Testis (tissue), 3 donors: ENCODE measurements around the gene SNRPB. TPM values are rescaled to one million over a fixed set of nuclear protein-coding genes. Genes with fewer than 3 reads are reported as not detected.
"Not testable (repeated sequence)": the region's sequence is repeated elsewhere in the genome, so short reads cannot be mapped to it uniquely, and the experiment has no call there.

Experiments
- DNase-seq: peaks from one replicate; pipeline ENCODE4 v3.0.0-alpha.2; 2019
- H3K27ac ChIP-seq, 2 donors: fragments of 200-600 bp; sonication (generic); one replicate each; pipeline ENCODE4 v1.5.1; 2019
- H3K27me3 ChIP-seq: fragments of 200-600 bp; sonication (generic); one replicate; pipeline ENCODE4 v1.5.1; 2019
- H3K36me3 ChIP-seq: fragments of 200-600 bp; sonication (generic); one replicate; pipeline ENCODE4 v1.5.1; 2017; ENCODE audit warnings: low read depth; ENCODE audit errors: missing control alignments
- H3K4me1 ChIP-seq: fragments of 200-600 bp; sonication (generic); one replicate; pipeline ENCODE4 v1.5.1; 2019
- H3K4me3 ChIP-seq, 2 donors: fragments of 200-600 bp; sonication (generic); one replicate each; pipeline ENCODE4 v1.5.1; 2017 to 2019
- H3K9me3 ChIP-seq: fragments of 200-600 bp; sonication (generic); one replicate; pipeline ENCODE4 v1.5.1; 2017
- POLR2A ChIP-seq: fragments of 450-650 bp; IDR thresholded peaks from one replicate; pipeline ENCODE4 v1.6.1; 2017; ENCODE audit warnings: antibody characterized with exemption, mild to moderate bottlenecking, moderate library complexity
- WGBS, 2 donors: methylation state at CpG; one replicate each; pipeline ENCODE4 v1.1.5; 2018; 5-methylcytosine and 5-hydroxymethylcytosine counted together
- intact Hi-C: fragments of 100-400 bp; cut with DNase I; formaldehyde crosslinking; loops from one replicate; pipeline ENCODE4 v1.15.1; 2023; ENCODE audit warnings: low total_unique reads
- polyA plus RNA-seq: library from polyadenylated mRNA; stranded (reverse); fragments of 350-450 nt; fragmentation: Illumina TruSeq; extraction: RNeasy Lipid Tissue Mini Kit (QIAGEN cat#74804); gene quantifications from one replicate; pipeline ENCODE4 v1.2.3, GENCODE V29; 2014; ENCODE audit warnings: low read depth, low replicate concordance; ENCODE audit not compliant: insufficient read depth
- total RNA-seq, 2 donors: library from RNA; depleted of rRNA; stranded (reverse); fragments of >200 nt; gene quantifications; one replicate each; pipeline ENCODE4 v1.2.3, GENCODE V29; 2016
- TF ChIP-seq, protein P1 (sequence below), 3 experiments: fragments of 450-650 bp in 2 of 3; fragments of 200-600 bp in 1 of 3; sonication (generic) in 1 of 3; IDR thresholded peaks; one replicate each; pipeline ENCODE4 v1.5.1; 2016 to 2019; ENCODE audit warnings: antibody characterized with exemption in 3 of 3, mild to moderate bottlenecking in 2 of 3, moderate library complexity in 1 of 3

SNRPB gene
- total and polyA plus RNA-seq, 3 donors from 2014 or later = 140 to 207 (median 171) TPM

DNA sequence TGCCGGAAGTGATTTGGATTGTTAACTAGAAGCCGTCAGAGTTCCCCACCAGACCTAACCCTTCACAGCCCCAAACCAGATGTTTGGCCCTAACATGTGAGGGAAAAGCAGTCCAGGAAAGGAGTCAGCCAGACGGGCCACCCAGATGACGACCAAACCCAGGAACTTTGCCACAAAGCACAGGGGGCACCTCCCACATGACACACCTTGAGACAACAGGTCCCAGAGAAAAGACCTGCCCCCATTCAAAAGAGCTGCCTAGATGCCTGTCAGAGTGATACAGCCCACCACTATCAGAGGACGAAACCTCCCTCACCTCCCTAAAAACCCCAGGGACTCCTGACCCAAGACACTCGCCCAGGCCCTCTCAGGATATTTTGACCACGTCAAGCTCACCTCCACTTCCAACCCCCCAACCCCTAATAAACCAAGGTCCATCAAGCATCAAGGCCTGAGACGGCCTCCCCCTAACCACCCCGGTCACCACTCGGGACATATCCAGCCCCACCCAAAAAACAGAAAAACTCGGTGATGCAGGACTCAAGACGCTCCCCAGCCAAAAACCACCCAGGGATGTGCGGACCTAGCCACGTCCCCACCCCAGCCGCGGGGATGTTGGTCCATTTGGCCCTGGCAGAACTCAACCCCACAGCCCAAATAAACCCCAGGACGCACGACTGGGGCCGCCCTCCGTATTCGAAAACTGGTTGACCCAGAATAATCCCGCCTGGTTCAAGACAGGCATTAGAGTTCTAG, 37.5 kb upstream of the SNRPB start:
- Histone ChIP-seq H3K4me1 (peaks cover 13% of the 10 kb centered on the region), H3K4me3 (peak overlapping the region; percentile 71 to 90), H3K27me3 (no peaks in the 10 kb centered on the region), H3K36me3 (no peaks in the 10 kb centered on the region), H3K27ac (peak overlapping the region; percentile 92), H3K9me3 (no peaks in the 10 kb centered on the region)
- intact Hi-C loops = no loop called here
- WGBS, 2 donors = 5 to 6% methylated on average over 15 to 22 of the region's 22 CpGs
- no peak for TF ChIP-seq POLR2A
- TF ChIP-seq, protein P1, sequence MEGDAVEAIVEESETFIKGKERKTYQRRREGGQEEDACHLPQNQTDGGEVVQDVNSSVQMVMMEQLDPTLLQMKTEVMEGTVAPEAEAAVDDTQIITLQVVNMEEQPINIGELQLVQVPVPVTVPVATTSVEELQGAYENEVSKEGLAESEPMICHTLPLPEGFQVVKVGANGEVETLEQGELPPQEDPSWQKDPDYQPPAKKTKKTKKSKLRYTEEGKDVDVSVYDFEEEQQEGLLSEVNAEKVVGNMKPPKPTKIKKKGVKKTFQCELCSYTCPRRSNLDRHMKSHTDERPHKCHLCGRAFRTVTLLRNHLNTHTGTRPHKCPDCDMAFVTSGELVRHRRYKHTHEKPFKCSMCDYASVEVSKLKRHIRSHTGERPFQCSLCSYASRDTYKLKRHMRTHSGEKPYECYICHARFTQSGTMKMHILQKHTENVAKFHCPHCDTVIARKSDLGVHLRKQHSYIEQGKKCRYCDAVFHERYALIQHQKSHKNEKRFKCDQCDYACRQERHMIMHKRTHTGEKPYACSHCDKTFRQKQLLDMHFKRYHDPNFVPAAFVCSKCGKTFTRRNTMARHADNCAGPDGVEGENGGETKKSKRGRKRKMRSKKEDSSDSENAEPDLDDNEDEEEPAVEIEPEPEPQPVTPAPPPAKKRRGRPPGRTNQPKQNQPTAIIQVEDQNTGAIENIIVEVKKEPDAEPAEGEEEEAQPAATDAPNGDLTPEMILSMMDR (IDR thresholded peaks at IDR 0.05) = no peak
- DNase-seq = peak; percentile 18

DNA sequence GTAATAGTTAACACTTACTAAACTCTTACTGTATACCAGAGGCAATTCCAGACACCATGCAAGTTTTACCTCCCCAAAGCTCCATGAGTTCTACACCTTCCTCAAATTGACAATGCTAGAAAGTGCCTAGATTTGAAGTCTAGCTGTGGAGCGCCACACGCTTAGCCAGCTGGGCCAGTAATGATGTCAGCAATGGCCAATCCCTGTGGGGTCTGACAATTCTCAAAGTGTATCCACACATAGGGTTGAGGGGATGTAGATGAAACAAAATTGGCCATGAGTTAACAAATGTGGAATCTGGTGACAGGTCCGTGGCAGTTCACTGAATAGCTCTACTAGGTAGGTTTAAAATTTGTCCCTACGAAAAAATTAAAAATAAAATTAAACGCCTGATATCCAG, 36.9 kb upstream of the SNRPB start:
- no peak overlapping the region for H3K27ac ChIP-seq
- intact Hi-C loops = no loop called here
- no peak for TF ChIP-seq POLR2A
- TF ChIP-seq, protein P1 (IDR thresholded peaks at IDR 0.05) = no peak
- H3K27me3 ChIP-seq = no peaks in the 10 kb centered on the region
- no peaks in the 10 kb centered on the region for H3K36me3 ChIP-seq
- H3K4me1 ChIP-seq = peaks cover 13% of the 10 kb centered on the region
- H3K4me3 ChIP-seq = no peak overlapping the region
- DNase-seq = no peak
- no peaks in the 10 kb centered on the region for H3K9me3 ChIP-seq
- WGBS, 2 donors = 63 to 68% methylated on average over 5 of the region's 5 CpGs

DNA sequence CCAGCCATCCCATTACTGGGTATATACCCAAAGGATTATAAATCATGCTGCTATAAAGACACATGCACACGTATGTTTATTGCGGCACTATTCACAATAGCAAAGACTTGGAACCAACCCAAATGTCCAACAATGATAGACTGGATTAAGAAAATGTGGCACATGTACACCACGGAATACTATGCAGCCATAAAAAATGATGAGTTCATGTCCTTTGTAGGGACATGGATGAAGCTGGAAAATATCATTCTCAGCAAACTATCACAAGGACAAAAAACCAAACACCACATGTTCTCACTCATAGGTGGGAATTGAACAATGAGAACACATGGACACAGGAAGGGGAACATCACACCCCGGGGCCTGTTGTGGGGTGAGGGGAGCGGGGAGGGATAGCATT, 35.8 kb upstream of the SNRPB start:
- H3K9me3 ChIP-seq, H3K36me3 ChIP-seq, H3K27ac ChIP-seq, intact Hi-C loops, DNase-seq, H3K27me3 ChIP-seq, H3K4me3 ChIP-seq: not testable (repeated sequence)
- WGBS, 2 donors = 92 to 97% methylated on average over 3 of the region's 5 CpGs
- H3K4me1 ChIP-seq = peaks cover 13% of the 10 kb centered on the region

DNA sequence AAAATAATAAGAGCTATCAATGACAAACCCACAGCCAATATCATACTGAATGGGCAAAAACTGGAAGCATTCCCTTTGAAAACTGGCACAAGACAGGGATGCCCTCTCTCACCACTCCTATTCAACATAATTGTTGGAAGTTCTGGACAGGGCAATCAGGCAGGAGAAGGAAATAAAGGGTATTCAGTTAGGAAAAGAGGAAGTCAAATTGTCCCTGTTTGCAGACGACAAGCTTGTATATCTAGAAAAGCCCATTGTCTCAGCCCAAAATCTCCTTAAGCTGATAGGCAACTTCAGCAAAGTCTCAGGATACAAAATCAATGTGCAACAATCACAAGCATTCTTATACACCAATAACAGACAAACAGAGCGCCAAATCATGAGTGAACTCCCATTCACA, 34.2 kb upstream of the SNRPB start:
- H3K27me3 ChIP-seq, H3K4me3 ChIP-seq, H3K9me3 ChIP-seq, DNase-seq, H3K27ac ChIP-seq, H3K36me3 ChIP-seq, intact Hi-C loops: not testable (repeated sequence)
- WGBS, 2 donors = 86 to 89% methylated on average over 2 of the region's 2 CpGs
- peaks cover 13% of the 10 kb centered on the region for H3K4me1 ChIP-seq

DNA sequence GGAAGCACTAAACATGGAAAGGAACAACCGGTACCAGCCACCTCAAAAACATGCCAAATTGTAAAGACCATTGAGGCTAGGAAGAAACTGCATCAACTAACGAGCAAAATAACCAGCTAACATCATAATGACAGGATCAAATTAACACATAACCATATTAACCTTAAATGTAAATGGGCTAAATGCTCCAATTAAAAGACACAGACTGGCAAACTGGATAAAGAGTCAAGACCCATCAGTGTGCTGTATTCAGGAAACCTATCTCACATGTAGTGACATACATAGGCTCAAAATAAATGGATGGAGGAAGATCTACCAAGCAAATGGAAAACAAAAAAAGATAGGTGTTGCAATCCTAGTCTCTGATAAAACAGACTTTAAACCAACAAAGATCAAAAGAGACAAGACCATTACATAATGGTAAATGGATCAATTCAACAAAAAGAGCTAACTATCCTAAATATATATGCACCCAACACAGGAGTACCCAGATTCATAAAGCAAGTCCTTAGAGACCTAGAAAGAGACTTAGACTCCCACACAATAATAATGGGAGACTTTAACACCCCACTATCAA, 32.3 kb upstream of the SNRPB start:
- H3K4me3 ChIP-seq, DNase-seq, H3K4me1 ChIP-seq, H3K27me3 ChIP-seq, H3K27ac ChIP-seq, H3K9me3 ChIP-seq, intact Hi-C loops, H3K36me3 ChIP-seq: not testable (repeated sequence)
- 100% methylated on average over 2 of the region's 2 CpGs for WGBS, 2 donors

DNA sequence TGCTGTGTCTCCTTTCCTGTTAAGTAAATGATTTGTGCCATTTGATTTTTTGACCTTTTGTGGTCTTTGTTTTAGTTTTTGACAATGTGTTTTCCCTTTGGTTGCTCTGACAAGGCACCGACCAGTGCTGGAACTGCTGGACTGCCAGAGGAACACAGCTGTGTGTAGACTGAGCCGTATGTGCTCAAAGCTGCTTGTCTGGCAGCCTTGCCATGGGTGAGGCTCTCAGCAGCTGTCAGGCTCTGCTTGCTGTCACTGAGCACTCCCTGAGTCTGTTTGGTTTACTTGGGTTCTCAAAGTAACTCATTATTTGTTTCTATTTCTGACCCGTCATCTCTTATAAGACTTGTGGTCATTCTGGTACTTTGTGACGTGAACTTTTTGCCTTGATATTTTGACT, 15.1 kb upstream of the SNRPB start:
- intact Hi-C loops = no loop called here

More for the DNA sequence above, 15.1 kb upstream of the SNRPB start:
- no peaks in the 10 kb centered on the region for H3K9me3 ChIP-seq
- no peak for TF ChIP-seq POLR2A
- TF ChIP-seq, protein P1 (IDR thresholded peaks at IDR 0.05) = no peak
- H3K27ac ChIP-seq = no peak overlapping the region
- WGBS, 2 donors = 67 to 73% methylated on average over 4 of the region's 4 CpGs
- H3K36me3 ChIP-seq = no peaks in the 10 kb centered on the region
- no peaks in the 10 kb centered on the region for H3K27me3 ChIP-seq
- no peaks in the 10 kb centered on the region for H3K4me1 ChIP-seq
- no peak for DNase-seq
- no peak overlapping the region for H3K4me3 ChIP-seq
